Endodermal cell (in vitro differentiated cells): ENCODE measurements around the gene PRR5. TPM values are rescaled to one million over a fixed set of nuclear protein-coding genes. Genes with fewer than 3 reads are reported as not detected.

Source experiments
- DNase-seq: peaks from one replicate; pipeline ENCODE4 v3.0.0-alpha.2; 2017
- H3K27ac ChIP-seq: 2 replicates; pipeline ENCODE4 v1.5.1; 2013; ENCODE audit warnings: mild to moderate bottlenecking, low read depth, low read length, moderate library complexity
- H3K27me3 ChIP-seq: 2 replicates; pipeline ENCODE4 v1.6.1; 2013; ENCODE audit warnings: mild to moderate bottlenecking, low read length, moderate library complexity; ENCODE audit not compliant: insufficient read depth, control insufficient read depth, poor library complexity, severe bottlenecking
- H3K36me3 ChIP-seq: 2 replicates; pipeline ENCODE4 v1.7.0; 2013; ENCODE audit warnings: mild to moderate bottlenecking, low read length, moderate library complexity; ENCODE audit not compliant: control insufficient read depth, insufficient read depth
- H3K4me1 ChIP-seq: one replicate; pipeline ENCODE4 v1.7.0; 2013; ENCODE audit warnings: low read length; ENCODE audit not compliant: control insufficient read depth, insufficient read depth
- H3K4me3 ChIP-seq: 2 replicates; pipeline ENCODE4 v1.5.1; 2013; ENCODE audit warnings: mild to moderate bottlenecking, low read length, moderate library complexity
- H3K9ac ChIP-seq: 2 replicates; pipeline ENCODE4 v1.6.1; 2013; ENCODE audit warnings: mild to moderate bottlenecking, low read length, moderate library complexity; ENCODE audit not compliant: poor library complexity, severe bottlenecking; ENCODE audit errors: extremely low read depth
- H3K9me3 ChIP-seq: 2 replicates; pipeline ENCODE4 v1.6.1; 2013; ENCODE audit warnings: mild to moderate bottlenecking, low read length, moderate library complexity; ENCODE audit not compliant: control insufficient read depth
- H3K27ac Mint-ChIP-seq: 2 replicates; pipeline ENCODE4 v1.8.0; 2020; ENCODE audit warnings: mixed read lengths
- H3K27me3 Mint-ChIP-seq: 2 replicates; pipeline ENCODE4 v1.8.0; 2021; ENCODE audit warnings: mild to moderate bottlenecking, mixed read lengths; ENCODE audit not compliant: insufficient read depth
- H3K36me3 Mint-ChIP-seq: 2 replicates; pipeline ENCODE4 v1.8.0; 2020; ENCODE audit warnings: low read depth, mixed read lengths
- H3K4me1 Mint-ChIP-seq: 2 replicates; pipeline ENCODE4 v1.8.0; 2020; ENCODE audit warnings: mixed read lengths
- H3K4me3 Mint-ChIP-seq: 2 replicates; pipeline ENCODE4 v1.8.0; 2020; ENCODE audit warnings: mild to moderate bottlenecking, moderate library complexity, mixed read lengths
- H3K9me3 Mint-ChIP-seq: 2 replicates; pipeline ENCODE4 v1.8.0; 2020; ENCODE audit warnings: mild to moderate bottlenecking, mixed read lengths
- CTCF ChIP-seq: fragments of 200-600 bp; sonication (generic); conservative IDR thresholded peaks from 2 replicates; pipeline ENCODE4 v1.5.0; 2021; ENCODE audit warnings: antibody characterized with exemption, mild to moderate bottlenecking
- WGBS, 2 experiments: methylation state at CpG; one replicate each; pipeline versions ENCODE4 v1.1.5 to v1.1.7; 2013; ENCODE audit warnings: missing lambda C conversion rate in 2 of 2, mixed read lengths in 1 of 2; ENCODE audit not compliant: insufficient coverage in 1 of 2, insufficient read length in 1 of 2; 5-methylcytosine and 5-hydroxymethylcytosine counted together
- total RNA-seq, 2 donors: library from RNA; stranded (reverse); fragmentation: NEBNext Ultra II Directional in 1 of 2; extraction: Animal tissue kit (Norgen Biotek cat#: 25700) in 1 of 2; gene quantifications; 2 replicates in 1 of 2; 3 replicates in 1 of 2; pipeline ENCODE4 v1.2.1, GENCODE V29; 2021

The PRR5 gene
- total RNA-seq, 2 donors from 2014 or later, result 32.0 to 37.2 TPM

DNA sequence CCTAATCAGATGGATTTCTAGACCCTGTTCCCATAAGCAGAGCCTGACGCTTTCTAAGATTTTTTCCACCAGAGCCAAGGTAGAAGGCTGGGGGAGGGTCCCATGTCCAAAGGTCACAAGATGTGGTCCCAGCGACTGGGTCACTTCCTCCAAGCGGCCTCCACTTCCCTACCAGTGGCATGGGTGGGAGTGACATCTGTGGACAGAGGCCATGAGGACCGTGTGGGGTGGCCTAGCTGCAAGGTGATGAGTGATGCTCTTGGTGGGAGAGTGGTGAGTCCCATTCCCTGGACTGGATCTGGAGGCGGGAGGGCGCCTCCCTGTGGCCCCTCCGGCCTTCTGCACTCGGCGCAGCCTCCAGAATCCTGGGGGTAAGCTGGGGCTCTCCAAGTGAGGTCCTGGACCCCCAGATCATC lies 32.4 kb upstream of the PRR5 start:
- Histone ChIP-seq H3K4me1 (no peaks in the 10 kb centered on the region), H3K27ac (no peak overlapping the region), H3K36me3 (no peaks in the 10 kb centered on the region), H3K9ac (no peak overlapping the region), H3K9me3 (no peaks in the 10 kb centered on the region), H3K4me3 (peak overlapping the region; percentile 73), H3K27me3 (peaks cover 11% of the 10 kb centered on the region)
- 48 to 58% methylated on average over 3 to 9 of the region's 9 CpGs for WGBS, 2 experiments
- Mint-ChIP-seq H3K36me3 (no peaks in the 10 kb centered on the region), H3K27ac (no peak overlapping the region), H3K9me3 (no peaks in the 10 kb centered on the region), H3K27me3 (peaks cover 35% of the 10 kb centered on the region), H3K4me1 (no peaks in the 10 kb centered on the region), H3K4me3 (peak overlapping the region; percentile 59)
- peak; percentile 88 for TF ChIP-seq CTCF
- peak; percentile 76 for DNase-seq

GRCh38 chr22:44670220-44670988 lies 31.6 kb upstream of the PRR5 start:
- H3K27me3 Mint-ChIP-seq, result peaks cover 32% of the 10 kb centered on the region
- peak; percentile 49 for DNase-seq
- 84 to 90% methylated on average over 11 to 19 of the region's 20 CpGs for WGBS, 2 experiments

DNA sequence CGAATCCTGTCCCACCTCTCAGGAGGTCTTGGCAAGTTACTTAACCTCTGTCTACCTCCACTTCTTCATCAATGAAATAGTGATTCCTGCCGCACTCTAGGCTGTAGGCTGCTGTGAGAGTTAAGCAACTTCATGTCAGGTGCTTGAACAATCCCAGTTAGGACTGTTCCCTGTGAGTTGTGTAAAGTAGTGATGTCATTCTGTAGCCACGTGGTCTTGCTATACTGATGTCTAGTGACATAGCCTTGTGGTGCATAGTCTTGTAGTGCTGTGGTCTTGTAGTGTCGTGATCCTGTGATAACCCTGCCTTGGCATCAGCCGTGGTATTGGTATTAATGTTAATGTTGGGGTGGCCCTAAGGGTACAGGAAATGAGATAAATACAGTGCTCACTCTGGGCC lies 30.3 kb upstream of the PRR5 start:
- DNase-seq, result no peak
- Mint-ChIP-seq H3K27me3 (peaks cover 25% of the 10 kb centered on the region), H3K36me3 (no peaks in the 10 kb centered on the region), H3K4me3 (no peak overlapping the region), H3K4me1 (no peaks in the 10 kb centered on the region), H3K9me3 (no peaks in the 10 kb centered on the region), H3K27ac (no peak overlapping the region)
- H3K9ac ChIP-seq, result no peak overlapping the region
- TF ChIP-seq CTCF, result no peak
- no peak overlapping the region for H3K4me3 ChIP-seq
- peaks cover under 1% of the 10 kb centered on the region for H3K4me1 ChIP-seq
- no peak overlapping the region for H3K27ac ChIP-seq
- H3K36me3 ChIP-seq, result no peaks in the 10 kb centered on the region
- H3K9me3 ChIP-seq, result no peaks in the 10 kb centered on the region
- 89 to 100% methylated on average over 3 to 5 of the region's 5 CpGs for WGBS, 2 experiments
- peaks cover 11% of the 10 kb centered on the region for H3K27me3 ChIP-seq

More at GRCh38 chr22:44670220-44670988, 31.6 kb upstream of the PRR5 start:
- H3K27ac Mint-ChIP-seq, result no peak overlapping the region
- H3K27me3 ChIP-seq, result peaks cover 11% of the 10 kb centered on the region
- no peaks in the 10 kb centered on the region for H3K9me3 Mint-ChIP-seq
- TF ChIP-seq CTCF, result no peak
- no peaks in the 10 kb centered on the region for H3K9me3 ChIP-seq
- no peak overlapping the region for H3K27ac ChIP-seq
- H3K9ac ChIP-seq, result no peak overlapping the region
- no peak overlapping the region for H3K4me3 ChIP-seq
- no peaks in the 10 kb centered on the region for H3K36me3 ChIP-seq
- H3K4me1 Mint-ChIP-seq, result no peaks in the 10 kb centered on the region
- no peaks in the 10 kb centered on the region for H3K36me3 Mint-ChIP-seq
- H3K4me3 Mint-ChIP-seq, result peak overlapping the region; percentile 59
- no peaks in the 10 kb centered on the region for H3K4me1 ChIP-seq
